IPS DF 4.7 (cell line): ENCODE results near the gene CCBE1.

Source experiments
- DNase-seq: peaks from one replicate; pipeline ENCODE4 v3.0.0-alpha.2; 2013; ENCODE audit warnings: low spot score; ENCODE audit errors: extremely low read depth

CCBE1 gene

DNA sequence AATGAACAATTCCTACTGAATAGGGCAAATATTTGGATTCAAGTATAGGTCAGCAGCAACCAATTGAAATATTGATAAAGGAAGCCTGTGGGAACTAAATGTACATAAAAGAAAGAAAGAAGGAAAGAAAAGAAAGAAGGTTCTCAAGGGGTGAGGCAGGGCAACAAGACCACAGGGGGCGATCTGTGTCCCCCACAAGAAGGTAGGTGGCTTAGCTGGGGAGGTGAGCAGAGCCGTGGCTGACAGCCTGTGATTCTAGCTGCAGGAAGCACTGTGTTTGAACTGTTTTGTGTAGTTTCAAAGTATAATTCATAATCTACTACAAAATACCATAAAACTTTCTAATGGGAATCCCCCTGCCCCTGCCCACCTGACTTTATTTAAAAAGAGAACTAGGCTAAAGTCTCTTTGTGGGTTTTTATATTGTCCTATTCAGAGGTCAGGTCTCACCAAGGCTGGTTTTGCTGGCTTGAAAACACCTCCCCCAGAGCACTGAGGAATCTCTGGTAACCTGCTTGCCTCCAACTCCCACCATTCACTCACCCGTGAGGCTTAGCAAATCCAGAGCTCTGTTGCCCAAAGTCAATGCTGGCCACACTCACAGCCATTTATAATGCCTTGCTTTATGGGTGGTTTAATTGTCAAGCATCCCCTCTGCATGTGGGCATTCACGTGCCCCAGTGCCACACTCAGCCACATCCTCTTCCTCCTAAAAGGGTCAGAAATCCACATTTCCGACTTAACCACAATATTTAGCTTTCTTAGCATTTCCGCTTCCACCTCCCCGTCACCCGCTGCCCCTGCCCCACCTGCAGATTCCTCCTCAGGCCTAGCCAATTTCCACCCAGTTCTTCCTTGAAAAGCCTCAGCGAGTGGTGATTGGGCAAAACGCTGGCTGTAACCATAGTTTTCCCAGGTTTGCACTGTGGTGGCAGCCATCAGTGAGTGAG is 301.7 kb downstream of the CCBE1 start:
- DNase-seq = no peak

DNA sequence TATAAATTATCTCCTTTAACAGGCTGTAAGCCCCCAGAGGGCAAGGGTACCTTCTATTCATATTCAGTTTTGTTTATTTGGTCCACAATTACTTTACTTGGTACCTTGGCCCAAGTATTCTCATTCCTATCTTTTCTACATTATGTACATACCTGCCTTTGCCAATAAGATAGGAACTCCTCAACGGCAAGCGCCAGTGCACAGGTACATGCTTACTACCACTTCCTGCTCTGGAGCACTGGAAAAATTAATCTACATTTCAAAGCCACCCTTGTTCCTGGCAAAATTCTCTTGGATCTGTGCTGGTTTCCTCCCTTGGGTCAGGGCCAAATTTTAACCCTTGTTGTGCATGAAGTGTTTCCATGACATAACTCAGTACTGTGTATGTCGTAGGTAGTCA is 303.8 kb downstream of the CCBE1 start:
- DNase-seq = no peak

DNA sequence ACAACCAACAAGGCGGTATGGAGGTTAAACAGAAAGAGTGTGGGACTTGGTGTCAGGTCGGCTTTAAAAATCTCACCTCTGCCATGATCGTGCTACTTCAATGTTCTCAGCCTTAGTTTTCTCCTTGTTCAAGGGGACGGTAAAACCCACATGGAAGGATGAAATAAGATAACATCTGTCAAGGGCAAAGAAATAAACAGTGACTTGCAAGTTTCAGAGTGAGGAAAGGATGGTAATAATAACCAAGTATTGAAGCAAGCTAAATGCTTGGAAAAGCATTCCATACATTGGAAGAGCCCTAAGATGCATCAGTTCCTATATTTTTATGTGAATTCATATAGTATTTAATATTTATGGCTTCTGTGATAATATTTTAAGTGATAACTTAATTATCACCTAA is 308.4 kb downstream of the CCBE1 start:
- DNase-seq = no peak

DNA sequence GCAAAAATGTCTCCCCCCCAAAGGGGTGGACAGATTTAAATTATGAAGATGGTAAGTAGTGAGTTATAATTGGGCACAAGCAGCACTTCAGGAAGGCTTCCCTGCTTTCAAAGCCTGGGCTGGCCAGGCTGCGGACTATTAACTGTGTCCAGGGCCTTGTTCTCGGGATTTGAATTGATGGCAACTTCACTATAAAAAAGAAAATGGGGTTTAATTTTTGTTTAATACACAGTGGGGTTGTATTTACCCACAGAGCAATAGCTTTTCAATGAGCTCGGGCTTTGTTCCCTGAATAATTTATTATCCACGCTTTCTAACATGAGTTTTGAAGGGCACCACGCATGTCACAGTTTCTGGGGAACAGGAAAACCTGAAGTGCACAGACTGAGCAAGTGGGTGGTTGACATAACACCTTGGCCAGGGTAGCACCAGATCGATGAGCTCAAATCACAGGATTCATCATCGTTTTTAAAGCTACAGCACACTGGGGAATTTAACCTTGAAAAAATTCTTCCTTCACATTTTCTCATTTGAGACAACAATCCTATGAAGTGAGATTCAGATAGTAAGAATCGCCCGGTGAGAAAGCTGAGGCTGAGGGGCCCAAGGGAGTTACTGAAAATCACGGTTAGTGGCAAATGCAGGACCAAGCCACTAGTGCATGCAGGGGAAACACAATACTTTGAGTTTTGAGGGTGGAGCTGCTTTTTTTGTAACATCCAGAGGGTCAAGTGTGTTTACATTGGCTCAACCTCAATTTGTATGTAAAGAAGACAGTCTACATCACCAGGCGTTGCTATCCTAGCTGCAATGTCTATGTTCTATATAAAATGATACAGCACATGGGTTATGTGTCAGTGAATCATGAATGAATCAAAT is 309.3 kb downstream of the CCBE1 start:
- no peak for DNase-seq

DNA sequence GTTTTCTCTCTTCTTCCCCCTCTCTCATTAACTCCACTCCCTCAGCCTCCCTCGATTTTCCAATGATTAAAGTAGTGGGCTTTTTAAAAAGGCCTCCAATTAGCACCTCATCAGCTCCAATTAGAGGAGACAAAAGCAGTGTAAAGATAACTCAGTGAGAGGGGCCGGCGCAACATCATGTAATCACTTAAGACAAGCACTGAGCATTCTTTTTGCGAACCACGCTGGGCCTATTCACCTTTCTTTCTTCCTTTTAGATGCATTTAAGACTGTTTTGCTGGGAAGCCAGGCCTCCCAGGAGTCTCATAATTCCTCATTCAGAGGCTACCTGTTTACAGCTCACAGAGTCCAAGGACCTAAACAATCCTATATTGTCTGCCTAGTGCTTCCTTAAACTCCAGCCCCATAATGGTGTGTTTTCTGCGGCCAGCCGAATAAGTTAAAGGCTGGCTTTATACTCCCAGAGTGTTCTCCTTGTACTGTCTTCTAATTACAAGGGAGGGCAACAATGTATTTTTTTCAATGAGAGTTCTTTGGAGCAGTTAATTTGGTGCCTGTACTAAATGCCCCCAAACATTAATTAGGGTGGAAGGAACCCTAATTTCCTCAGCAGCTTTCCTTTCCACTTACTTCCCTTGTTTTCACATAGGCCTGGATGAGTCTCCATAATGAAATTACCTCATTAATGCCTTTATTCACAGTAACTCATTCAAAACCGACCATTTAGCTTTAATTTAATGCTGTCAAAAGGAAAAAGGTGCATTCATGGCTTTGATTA is 310.1 kb downstream of the CCBE1 start:
- no peak for DNase-seq

DNA sequence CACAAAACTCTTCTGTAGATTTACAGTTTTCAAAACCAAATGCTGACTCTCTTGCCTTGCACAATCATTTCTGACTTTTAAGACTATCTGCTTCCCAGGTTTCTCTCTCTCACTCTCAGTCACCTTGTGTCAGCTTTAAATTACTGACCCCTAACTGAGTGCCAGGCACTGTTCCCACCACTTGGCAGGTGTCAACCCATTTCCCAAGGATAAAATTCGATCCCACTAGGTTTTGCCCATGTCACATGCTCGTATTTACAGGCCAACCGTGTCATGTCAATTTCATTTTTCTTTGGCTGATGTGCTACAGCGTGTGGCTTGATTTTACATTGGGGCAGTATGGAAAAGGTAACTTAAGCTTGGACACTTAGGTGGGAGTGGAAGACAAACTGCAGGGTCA is 312.0 kb downstream of the CCBE1 start:
- no peak for DNase-seq

DNA sequence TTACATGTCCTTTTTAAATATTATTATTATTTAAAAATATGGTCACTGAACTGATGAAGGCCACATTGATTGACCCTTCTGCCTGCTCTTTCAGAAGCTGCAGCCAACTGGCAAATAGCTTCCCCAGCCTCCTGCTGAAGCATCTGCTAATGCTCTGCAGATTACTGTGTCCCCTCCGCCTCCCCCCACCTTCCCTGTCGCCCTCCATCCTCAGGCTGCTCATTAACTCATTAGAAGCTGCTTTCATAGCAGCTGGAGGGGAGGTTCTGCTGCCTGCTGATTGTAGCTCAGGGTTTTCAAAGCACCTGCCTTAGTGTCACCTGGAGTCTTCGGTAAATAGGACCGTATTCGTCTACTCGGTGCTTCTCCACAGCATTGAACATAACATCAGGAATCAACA is 313.4 kb downstream of the CCBE1 start:
- no peak for DNase-seq

DNA sequence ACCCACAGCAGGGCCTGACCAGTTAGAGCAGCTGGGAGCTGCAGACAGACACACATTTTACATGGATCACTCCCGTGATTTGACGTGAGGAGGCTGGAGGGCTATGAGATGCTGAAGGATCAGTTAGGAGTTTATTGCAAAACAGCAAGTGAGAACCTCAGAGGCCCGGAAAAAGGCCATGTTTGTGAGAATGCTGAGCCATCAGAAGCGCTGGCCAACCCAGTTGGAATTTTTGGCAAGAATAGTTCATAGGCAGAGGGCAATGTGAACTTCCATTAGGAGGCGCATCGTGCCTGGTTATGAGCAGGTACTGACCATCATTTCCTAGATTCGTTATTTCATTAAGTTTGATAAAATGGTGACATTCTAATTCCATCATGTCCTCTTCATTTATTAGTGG is 314.8 kb downstream of the CCBE1 start:
- DNase-seq = no peak

DNA sequence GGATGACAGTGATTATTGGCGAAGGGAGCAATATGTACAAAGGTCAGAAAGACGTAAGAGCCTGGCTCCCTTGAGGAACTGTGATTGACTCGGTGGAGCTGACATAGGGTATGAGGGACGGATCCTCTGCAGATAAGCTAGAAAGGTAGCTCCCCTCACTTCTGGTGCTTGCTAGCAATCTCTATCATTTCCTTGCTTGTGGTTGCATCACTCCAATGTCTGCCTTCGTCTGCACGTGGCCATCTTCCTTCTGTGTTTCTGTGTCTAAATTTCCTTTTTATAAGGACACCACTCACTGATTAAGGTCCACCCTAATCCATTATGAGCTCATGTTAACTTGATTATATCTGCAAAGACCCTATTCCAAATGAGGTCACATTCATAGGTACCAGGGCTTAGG is 315.3 kb downstream of the CCBE1 start:
- no peak for DNase-seq
